HG03565 (cell line): ENCODE results near the gene AGAP3.

Source experiments
- ATAC-seq: cut with Tn5 transposase; IDR thresholded peaks from one replicate; pipeline ENCODE4 v1.9.1; 2021; ENCODE audit warnings: mild to moderate bottlenecking, moderate library complexity; ENCODE audit not compliant: unreplicated experiment

AGAP3 gene

DNA sequence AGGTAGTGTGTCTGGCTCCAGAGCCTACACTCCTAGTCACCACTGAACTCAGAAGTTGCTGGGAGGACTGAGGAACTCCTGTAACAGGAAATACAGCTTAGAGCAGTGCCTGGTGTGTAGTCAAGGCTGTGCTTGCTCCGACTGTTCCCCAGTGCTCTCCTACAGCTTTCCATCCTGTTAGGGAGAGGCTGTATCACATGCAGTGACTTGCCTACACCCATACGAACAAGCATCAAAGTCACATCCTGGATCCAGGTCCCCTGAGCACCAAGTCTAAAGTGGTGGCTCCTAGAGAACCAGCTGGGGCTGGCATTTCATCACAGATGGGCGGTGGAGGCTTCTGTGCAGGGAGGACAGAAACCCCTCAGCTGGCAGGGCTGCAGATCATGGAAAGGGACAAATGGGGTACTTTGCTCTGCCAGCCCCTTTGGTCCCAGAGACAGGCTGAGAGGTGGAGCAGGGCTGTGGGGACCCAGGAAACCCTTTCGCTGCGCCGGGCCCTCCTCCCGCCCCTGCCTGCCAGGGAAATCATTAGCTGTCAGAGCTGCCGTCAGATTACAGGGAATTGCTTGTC lies 93.1 kb downstream of the AGAP3 start:
- ATAC-seq = no peak

DNA sequence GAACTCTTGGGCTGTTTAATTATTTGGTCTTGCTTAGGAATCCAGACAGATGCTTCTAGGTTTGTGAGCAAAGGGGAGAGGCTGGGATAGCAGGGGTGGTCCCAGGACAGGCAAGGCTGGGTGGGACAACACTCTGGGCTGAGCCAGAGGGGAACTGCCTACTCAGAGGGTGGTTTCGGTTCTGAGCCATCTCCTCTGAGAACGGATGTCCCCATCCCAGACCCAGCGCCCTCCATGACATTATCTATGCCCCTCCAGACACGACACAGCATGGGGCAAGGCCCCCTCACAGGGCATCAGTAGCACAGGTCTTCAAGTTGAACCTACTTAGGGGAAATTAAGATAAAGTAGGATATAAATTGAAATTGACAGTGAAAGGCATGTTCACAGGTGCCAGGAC lies 93.7 kb downstream of the AGAP3 start:
- ATAC-seq = no peak

DNA sequence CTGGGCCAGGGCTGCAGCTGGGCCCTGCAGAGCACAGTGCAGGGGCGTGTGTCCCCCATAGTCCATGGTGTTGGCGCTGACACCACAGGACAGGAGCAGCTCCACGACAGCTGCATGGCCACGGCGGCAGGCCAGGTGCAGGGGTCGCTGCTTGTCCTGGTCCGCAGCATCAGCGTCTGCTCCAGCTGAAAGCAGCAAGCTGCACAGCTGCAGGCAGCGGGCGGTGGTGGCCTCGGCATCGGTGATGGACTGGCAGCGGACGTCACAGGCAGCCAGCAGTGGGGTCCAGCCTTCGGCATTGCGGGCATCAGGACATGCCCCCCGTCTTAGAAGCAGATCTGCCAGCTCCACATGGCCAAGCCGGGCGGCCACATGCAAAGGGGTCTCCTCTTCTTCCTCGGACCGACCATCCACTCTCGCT lies 94.7 kb downstream of the AGAP3 start:
- no peak for ATAC-seq

DNA sequence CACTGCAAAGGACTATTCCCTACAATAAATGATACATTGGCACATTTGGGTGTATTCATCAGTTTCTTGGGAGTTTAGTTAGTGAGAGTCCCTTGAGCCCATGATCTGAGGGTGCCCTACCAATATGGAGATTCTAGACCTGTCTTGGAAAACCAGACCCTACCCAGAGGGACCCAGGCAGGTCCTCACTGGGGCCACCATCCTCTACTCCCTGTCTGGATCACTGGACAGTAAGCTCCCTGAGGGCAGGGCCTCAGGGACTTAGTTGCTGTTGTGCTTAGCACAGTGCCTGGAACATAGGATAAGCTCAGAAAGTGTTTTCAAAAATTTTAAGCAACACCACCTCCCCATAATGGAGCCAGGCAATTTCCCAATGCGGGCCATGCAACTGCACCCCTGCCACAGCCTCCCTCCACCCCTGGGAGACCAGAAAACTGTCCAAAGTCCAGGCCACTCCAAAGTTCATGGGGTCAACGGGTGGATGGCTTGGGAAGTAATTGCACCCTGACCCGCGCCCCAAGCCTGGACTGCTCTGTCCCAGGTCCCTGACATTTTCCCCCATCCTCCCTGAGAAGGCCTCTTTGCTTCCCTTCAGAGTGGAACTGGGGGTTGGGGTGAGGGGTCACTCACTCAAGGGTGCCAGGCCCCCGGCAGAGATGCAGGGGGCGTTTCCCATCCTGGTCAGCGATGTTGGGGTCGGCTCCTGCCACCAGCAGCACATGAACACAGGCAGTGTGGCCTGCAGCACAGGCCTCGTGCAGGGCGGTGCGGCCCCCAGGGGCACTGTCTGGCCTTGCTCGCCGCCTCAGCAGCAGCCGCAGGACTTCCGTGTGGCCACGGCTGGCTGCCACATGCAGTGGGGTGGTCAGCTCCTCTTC lies 99.7 kb downstream of the AGAP3 start:
- no peak for ATAC-seq

DNA sequence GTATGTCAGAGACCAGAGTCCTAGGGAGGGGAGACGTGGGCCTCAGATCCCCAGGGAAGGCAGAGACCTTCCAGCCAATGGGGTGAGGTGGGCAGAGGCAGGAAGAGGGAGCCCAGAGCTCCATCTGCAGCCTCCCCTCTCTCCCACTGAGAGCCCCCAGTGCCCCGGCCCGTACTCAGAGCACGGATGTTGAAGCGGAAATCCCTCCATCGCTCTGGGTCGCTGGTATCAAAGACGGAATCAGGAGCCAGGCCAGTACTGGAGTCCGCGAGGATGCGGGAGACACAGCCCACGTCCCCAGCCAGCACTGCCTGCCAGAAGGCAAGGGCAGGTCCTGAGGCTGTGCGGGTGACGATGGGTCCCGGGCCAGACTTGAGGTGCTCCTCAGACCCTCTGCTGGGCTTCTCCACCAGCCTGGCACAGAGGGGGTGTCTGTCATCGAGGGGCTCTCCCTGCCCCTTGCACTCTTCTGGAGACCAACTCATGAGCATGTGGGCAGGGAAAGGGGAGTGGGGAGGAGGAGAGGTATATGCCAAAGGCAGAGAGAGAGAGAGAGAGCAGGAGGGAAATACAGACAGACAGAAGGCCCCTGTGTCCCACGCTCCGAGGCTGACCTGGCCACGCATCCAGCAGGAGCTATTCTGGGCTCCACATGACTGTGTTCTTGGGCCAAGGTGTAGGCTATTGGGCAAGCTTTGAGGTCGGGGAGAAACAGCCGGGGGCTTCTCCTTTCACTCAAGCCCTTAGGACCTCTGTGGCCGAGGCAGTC lies 100.5 kb downstream of the AGAP3 start, which contains the start of gene ASB10:
Gene ASB10, minus strand, starts transcription at position 611 of the 769 bp plus-strand sequence. Its CDS starts 120 bp downstream, at position 491.
- ATAC-seq = no peak

DNA sequence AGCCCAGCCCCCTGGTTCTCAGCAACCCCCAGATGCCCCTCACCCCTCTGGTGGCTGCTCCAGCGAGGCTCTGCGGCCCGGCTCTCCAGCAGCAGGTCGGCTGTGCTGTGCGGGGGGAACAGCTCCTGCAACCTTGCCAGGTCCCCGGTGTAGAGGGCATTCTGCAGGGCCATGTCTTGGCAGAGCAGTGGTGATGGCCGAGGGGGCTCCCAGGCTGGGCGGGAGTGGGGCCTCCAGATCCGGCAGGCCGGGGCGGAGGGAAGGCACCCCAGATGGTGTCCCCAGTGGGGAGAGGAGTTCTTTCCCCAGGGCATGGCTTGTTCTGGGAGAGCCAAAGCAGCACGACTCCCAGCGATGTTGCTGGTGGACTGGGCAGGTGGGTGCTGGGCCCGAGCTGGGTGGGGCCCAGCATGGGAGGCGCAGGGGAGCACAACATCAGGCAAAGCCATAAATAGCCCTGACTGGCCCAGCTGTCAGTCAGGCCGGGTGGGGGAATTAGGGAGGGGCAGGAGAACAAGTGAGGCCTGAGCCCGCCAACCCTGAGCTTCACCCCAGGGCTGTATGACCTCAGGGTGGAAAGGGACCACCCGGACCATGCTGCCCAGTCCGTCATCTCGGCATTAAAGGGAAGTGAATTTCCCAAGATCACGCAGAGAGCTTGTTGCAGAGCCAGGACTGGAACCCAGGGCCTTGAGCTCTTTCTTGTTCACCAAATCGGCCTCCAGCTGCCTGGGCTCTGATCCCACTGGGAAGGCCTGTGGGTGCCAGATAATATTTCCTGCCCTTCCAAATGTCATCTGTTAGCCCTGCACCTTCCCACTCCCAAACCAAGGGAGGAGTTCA lies 101.4 kb downstream of the AGAP3 start:
- ATAC-seq = no peak

DNA sequence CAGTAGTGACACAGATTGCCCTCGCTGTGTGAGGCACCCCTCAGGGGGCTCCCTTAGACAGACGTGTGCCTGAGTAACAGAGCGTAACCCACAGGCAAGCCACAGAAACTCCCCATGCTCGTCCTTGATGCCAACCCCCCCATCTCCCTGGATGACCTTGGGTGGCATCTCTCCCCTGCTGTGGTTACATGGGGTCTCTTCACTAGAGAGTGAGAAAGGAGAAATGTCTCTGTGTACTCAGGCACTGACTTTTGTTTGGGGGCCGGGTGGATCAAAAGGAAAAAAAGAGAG lies 101.9 kb downstream of the AGAP3 start:
- ATAC-seq = no peak

DNA sequence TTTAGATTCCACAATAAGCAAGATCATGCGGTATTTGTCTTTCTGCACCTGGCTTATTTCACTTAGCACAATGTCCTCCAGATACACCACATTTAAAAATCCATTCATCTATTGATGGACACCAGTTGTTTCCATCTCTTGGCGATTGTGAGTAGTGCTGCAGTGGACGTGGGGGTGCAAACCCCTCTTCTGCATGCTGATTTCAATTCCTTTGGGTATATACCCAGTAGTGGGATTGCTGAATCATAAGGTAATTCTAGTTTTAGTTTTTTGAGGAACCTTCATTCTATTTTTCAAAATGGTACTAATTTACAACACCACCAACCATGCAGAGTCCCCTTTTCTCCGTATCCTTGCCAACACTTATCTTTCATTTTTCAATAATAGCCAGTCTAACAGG lies 102.8 kb downstream of the AGAP3 start:
- no peak for ATAC-seq

DNA sequence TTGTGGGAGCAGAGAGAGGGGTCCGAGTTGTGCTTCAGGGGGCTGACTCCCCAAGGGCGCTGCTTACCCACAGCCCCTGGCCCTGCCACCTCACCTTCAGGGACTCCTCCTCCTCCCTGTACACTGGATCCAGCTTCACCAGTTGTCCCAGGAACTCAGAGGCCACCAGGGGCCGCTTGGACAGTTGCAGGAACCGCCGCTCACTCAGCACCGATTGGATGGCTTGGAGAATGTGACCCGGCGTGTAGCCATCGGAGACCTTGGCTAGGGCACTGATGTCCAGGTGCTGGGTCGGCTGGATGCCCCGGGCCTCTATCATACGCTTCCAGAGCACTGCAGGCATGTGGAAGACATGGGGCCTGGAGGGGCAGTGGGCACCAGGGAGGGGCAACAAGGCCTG lies 105.3 kb downstream of the AGAP3 start:
- no peak for ATAC-seq

DNA sequence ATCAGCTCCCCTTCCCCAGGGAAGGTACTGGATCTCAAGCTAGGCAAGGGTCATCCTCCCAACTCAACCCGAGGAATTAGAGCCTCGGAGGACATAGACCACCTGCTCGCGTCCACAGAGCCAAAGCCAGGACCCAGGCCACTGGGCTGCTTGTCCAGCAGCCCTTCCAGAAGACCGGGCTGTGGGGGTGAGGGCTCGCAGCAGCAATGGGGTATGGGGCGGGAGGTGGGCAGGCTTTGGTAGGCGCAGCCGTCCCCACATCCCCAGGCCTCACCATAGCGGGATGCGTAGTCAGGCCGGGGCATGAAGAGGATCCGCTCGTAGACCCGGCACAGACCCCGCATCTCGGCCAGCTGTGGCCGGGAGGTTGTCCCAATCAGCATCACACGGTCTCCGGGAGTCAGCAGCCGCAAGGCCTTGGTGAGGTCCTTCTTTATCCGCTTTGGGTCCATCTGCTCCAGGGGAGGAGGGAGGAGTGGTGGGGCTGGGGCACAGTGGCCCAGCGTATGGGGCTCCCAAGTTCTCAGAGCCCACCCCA lies 105.8 kb downstream of the AGAP3 start:
- no peak for ATAC-seq

DNA sequence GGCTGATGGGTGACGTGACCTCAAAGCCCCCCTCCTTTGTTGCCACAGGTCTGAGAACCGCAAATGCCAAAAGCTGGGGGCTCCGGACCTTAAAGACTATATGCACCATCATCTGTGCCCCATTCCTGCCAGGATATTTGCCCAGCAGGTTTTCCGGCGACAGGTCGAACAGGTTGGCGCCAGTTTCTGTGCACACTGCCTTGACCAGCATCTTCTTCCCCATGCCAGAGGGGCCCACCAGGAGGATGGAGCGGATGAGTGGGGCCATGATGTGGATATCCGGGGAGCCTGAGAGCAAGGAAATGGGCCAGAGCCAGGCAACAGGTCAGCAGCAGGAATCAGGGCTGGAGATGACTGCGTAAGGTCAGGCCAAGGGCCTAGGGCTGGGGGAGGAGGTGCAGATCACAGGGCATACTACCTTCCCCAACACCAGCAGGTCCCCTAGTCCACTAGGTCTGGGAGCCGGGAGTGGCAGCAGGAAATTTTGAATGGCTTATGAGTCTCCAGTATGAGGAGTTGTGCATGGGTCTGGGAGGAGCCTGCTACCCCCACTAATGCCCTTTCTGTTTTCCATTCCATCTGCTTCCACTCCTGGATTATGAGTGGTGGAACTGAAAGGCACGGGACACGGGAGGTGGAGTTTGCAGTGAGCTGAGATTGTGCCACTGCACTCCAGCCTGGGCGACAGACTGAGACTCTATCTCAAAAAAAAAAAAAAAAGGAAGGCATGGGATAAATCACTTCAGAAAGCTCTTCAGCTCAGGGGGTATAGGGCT lies 107.1 kb downstream of the AGAP3 start:
- ATAC-seq = no peak
